DND-41 (cell line): ENCODE data around the gene MAGI1.

Source experiments
- ATAC-seq: fragments of 200-7000 bp; cut with Tn5 transposase; 3 replicates; pipeline ENCODE4 v1.9.1; 2021; ENCODE audit warnings: low read depth; ENCODE audit not compliant: insufficient read depth
- DNase-seq: peaks from one replicate; pipeline ENCODE4 v3.0.0-alpha.2; 2020
- H2AFZ ChIP-seq: 2 replicates; pipeline ENCODE4 v1.6.0; 2012; ENCODE audit warnings: low read depth, low read length
- H3K27ac ChIP-seq: 2 replicates; pipeline ENCODE4 v1.5.1; 2012; ENCODE audit warnings: low read length, inconsistent platforms
- H3K27me3 ChIP-seq: fragments of 200-600 bp; sonication (generic); 2 replicates; pipeline ENCODE4 v1.6.0; 2012; ENCODE audit warnings: low read length, mild to moderate bottlenecking, inconsistent platforms; ENCODE audit not compliant: insufficient read depth, poor library complexity
- H3K36me3 ChIP-seq: 2 replicates; pipeline ENCODE4 v1.5.1; 2012; ENCODE audit warnings: low read length, inconsistent platforms; ENCODE audit not compliant: insufficient read depth
- H3K4me1 ChIP-seq: 2 replicates; pipeline ENCODE4 v1.5.1; 2012; ENCODE audit warnings: mild to moderate bottlenecking, low read length; ENCODE audit not compliant: insufficient read depth
- H3K4me2 ChIP-seq: 2 replicates; pipeline ENCODE4 v1.6.0; 2012; ENCODE audit warnings: mild to moderate bottlenecking, moderate library complexity, low read length, inconsistent platforms; ENCODE audit not compliant: insufficient read depth
- H3K4me3 ChIP-seq, 2 experiments: fragments of 200-600 bp in 1 of 2; shearing (Covaris generic) in 1 of 2; 2 replicates each; pipeline ENCODE4 v1.5.1; 2012 to 2016; ENCODE audit warnings: inconsistent platforms in 2 of 2, low read length in 2 of 2, mild to moderate bottlenecking in 2 of 2, low read depth in 1 of 2, moderate library complexity in 1 of 2
- H3K79me2 ChIP-seq: 2 replicates; pipeline ENCODE4 v1.6.0; 2012; ENCODE audit warnings: low read length, inconsistent platforms; ENCODE audit not compliant: insufficient read depth
- H3K9ac ChIP-seq: 2 replicates; pipeline ENCODE4 v1.6.0; 2012; ENCODE audit warnings: low read depth, mild to moderate bottlenecking, inconsistent platforms, low read length, moderate library complexity
- H3K9me3 ChIP-seq: 2 replicates; pipeline ENCODE4 v1.5.1; 2012; ENCODE audit warnings: low read length, moderate library complexity, mild to moderate bottlenecking, inconsistent platforms; ENCODE audit not compliant: insufficient read depth, severe bottlenecking
- H4K20me1 ChIP-seq: 2 replicates; pipeline ENCODE4 v1.6.0; 2012; ENCODE audit warnings: low read length; ENCODE audit not compliant: insufficient read depth
- CTCF ChIP-seq: IDR thresholded peaks from 2 replicates; pipeline ENCODE4 v1.5.1; 2012; ENCODE audit warnings: borderline replicate concordance, low read length, moderate library complexity, mild to moderate bottlenecking; ENCODE audit not compliant: poor library complexity, severe bottlenecking; ENCODE audit errors: extremely low read depth
- EZH2 ChIP-seq: IDR thresholded peaks from 3 replicates; pipeline ENCODE4 v1.6.1; 2012; ENCODE audit warnings: borderline replicate concordance, low read depth, mild to moderate bottlenecking, moderate library complexity, low read length, inconsistent platforms; ENCODE audit not compliant: severe bottlenecking

The MAGI1 gene

GRCh38 chr3:66037330-66037985, 1.3 kb downstream of the MAGI1 start:
- no peaks in the 10 kb centered on the region for H3K9me3 ChIP-seq
- TF ChIP-seq EZH2 (no peak), CTCF (no peak)
- H4K20me1 ChIP-seq, result no peaks in the 10 kb centered on the region
- no peaks in the 10 kb centered on the region for H3K27me3 ChIP-seq
- no peaks in the 10 kb centered on the region for H3K4me1 ChIP-seq
- no peak overlapping the region for H3K4me2 ChIP-seq
- no peak for DNase-seq
- no peak overlapping the region for H2AFZ ChIP-seq
- H3K9ac ChIP-seq, result no peak overlapping the region
- ATAC-seq, result no peak
- no peak overlapping the region for H3K27ac ChIP-seq
- no peaks in the 10 kb centered on the region for H3K79me2 ChIP-seq
- no peaks in the 10 kb centered on the region for H3K36me3 ChIP-seq
- H3K4me3 ChIP-seq, result no peak overlapping the region

- no peak overlapping the region for H2AFZ ChIP-seq
- H3K4me3 ChIP-seq, result no peak overlapping the region
- no peak for TF ChIP-seq CTCF
- no peak for TF ChIP-seq EZH2
- ATAC-seq, result no peak
- no peaks in the 10 kb centered on the region for H3K27me3 ChIP-seq
- no peak for DNase-seq
- H3K4me1 ChIP-seq, result no peaks in the 10 kb centered on the region
- no peak overlapping the region for H3K4me2 ChIP-seq
- no peak overlapping the region for H3K27ac ChIP-seq
- H3K36me3 ChIP-seq, result no peaks in the 10 kb centered on the region
- no peaks in the 10 kb centered on the region for H3K9me3 ChIP-seq
- H3K9ac ChIP-seq, result no peak overlapping the region
- no peaks in the 10 kb centered on the region for H4K20me1 ChIP-seq
- no peaks in the 10 kb centered on the region for H3K79me2 ChIP-seq
Observed at GRCh38 chr3:66036586-66037148, 2.1 kb downstream of the MAGI1 start.

- no peak overlapping the region for H3K4me3 ChIP-seq
- no peak for ATAC-seq
- no peak overlapping the region for H3K4me2 ChIP-seq
- H3K27me3 ChIP-seq, result no peaks in the 10 kb centered on the region
- no peak overlapping the region for H2AFZ ChIP-seq
- no peak overlapping the region for H3K27ac ChIP-seq
- no peaks in the 10 kb centered on the region for H3K9me3 ChIP-seq
- no peak for DNase-seq
- H4K20me1 ChIP-seq, result no peaks in the 10 kb centered on the region
- H3K4me1 ChIP-seq, result no peaks in the 10 kb centered on the region
- H3K9ac ChIP-seq, result no peak overlapping the region
- TF ChIP-seq EZH2 (no peak), CTCF (no peak)
- no peaks in the 10 kb centered on the region for H3K79me2 ChIP-seq
- no peaks in the 10 kb centered on the region for H3K36me3 ChIP-seq
Observed at GRCh38 chr3:66035763-66036477, 2.8 kb downstream of the MAGI1 start.
